PFSK-1 (cell line): ENCODE data around the gene PCNT.

Experiments
- FOXP2 ChIP-seq: optimal IDR thresholded peaks from 2 replicates; pipeline ENCODE3; 2011; ENCODE audit warnings: borderline replicate concordance, control low read depth, inconsistent platforms; ENCODE audit not compliant: insufficient read depth; ENCODE audit errors: extremely low read length, extremely low read depth
- POLR2AphosphoS5 ChIP-seq: IDR thresholded peaks from 2 replicates; pipeline ENCODE4 v1.6.1; 2012; ENCODE audit warnings: low read depth, mild to moderate bottlenecking, control low read depth, low read length, moderate library complexity
- SIN3A ChIP-seq: IDR thresholded peaks from 2 replicates; pipeline ENCODE4 v1.6.1; 2012; ENCODE audit warnings: mild to moderate bottlenecking, low read length, moderate library complexity, borderline replicate concordance; ENCODE audit not compliant: insufficient read depth
- TAF1 ChIP-seq: IDR thresholded peaks from 2 replicates; pipeline ENCODE4 v1.6.1; 2012; ENCODE audit warnings: low read length, control low read depth, borderline replicate concordance; ENCODE audit not compliant: insufficient read depth
- TF ChIP-seq, protein P1 (sequence below), 2 experiments: IDR thresholded peaks; 2 replicates each; pipeline versions ENCODE4 v1.6.1 to v1.8.0; 2011 to 2012; ENCODE audit warnings: low read depth in 2 of 2, low read length in 2 of 2, control low read depth in 1 of 2, inconsistent platforms in 1 of 2, mild to moderate bottlenecking in 1 of 2, moderate library complexity in 1 of 2; ENCODE audit not compliant: insufficient read depth in 1 of 2

The PCNT gene

DNA sequence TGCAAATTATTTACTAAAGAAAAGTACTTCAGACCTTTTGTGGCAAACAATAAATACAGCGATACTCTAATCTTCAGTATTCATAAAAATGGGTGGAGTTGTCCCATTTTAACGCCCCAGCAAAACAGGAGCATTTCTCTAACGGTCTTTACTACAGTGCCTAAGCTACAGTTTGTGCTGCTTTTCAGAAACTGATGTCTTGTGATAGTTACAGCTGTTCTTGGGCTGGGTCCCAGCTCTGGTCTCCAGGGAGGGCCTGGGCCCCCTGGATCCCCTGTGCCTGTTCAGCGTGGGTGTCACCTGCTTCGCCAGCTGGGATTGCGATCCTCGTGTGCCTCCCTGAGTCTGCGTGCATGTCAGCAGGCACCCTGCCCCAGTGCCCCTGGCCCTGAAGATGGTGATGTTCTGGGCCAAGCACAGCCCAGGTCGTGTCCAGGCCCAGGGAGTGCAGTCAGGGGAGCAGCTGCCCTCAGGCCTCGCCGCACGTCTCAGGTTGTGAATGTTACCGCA, 70.7 kb downstream of the PCNT start:
- no peak for TF ChIP-seq TAF1
- TF ChIP-seq, protein P1, sequence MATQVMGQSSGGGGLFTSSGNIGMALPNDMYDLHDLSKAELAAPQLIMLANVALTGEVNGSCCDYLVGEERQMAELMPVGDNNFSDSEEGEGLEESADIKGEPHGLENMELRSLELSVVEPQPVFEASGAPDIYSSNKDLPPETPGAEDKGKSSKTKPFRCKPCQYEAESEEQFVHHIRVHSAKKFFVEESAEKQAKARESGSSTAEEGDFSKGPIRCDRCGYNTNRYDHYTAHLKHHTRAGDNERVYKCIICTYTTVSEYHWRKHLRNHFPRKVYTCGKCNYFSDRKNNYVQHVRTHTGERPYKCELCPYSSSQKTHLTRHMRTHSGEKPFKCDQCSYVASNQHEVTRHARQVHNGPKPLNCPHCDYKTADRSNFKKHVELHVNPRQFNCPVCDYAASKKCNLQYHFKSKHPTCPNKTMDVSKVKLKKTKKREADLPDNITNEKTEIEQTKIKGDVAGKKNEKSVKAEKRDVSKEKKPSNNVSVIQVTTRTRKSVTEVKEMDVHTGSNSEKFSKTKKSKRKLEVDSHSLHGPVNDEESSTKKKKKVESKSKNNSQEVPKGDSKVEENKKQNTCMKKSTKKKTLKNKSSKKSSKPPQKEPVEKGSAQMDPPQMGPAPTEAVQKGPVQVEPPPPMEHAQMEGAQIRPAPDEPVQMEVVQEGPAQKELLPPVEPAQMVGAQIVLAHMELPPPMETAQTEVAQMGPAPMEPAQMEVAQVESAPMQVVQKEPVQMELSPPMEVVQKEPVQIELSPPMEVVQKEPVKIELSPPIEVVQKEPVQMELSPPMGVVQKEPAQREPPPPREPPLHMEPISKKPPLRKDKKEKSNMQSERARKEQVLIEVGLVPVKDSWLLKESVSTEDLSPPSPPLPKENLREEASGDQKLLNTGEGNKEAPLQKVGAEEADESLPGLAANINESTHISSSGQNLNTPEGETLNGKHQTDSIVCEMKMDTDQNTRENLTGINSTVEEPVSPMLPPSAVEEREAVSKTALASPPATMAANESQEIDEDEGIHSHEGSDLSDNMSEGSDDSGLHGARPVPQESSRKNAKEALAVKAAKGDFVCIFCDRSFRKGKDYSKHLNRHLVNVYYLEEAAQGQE (IDR thresholded peaks at IDR 0.05; ENCODE audit: insufficient read depth in 1 of 2, low read depth in 2 of 2, low read length in 2 of 2), result no peak
- no peak for TF ChIP-seq SIN3A
- TF ChIP-seq FOXP2, result no peak

DNA sequence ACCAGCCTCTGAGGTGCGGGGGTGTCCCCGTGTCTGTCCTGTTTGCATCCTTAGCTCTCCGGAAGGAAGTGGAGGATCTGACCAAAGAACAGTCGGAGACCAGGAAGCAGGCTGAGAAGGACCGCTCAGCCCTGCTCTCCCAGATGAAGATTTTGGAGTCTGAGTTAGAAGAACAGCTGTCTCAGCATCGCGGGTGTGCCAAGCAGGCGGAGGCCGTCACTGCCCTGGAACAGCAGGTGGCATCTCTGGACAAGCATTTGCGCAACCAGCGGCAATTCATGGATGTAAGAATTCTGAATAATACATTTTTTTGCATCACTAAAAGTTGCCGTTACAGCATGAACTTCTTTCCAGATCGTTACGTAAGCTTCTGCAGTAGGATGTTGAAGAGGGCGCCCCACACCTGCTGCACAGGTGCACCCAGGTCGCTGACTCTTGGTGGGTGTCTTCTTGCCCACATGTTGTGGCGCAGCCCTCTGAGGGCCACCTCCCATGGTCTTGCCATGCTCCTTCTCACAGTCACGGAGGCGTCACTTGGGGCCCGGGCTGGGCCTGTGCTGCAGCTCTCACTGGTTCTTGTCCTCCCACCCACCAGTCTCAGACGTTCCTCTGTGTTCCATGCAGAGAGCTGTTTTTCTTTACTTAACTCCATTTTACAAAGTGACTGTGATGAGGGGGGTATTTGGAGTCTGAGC, 73.4 kb downstream of the PCNT start:
- no peak for TF ChIP-seq FOXP2

DNA sequence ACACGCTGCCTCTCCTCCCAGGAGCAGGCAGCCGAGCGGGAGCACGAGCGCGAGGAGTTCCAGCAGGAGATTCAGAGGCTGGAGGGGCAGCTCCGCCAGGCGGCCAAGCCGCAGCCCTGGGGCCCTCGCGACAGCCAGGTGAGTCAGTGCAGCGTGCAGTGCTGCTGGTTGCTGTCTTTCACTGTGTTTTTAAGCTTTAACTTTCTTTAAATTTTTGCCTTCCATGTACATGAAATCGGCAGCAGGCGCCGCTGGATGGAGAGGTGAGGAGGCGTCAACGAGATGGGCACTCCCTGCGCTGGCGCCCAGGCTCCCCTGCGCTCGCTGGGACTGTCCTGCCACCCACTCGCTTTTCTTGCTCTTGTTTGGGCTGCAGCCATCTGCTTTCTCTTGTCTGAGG, 74.0 kb downstream of the PCNT start:
- TF ChIP-seq TAF1 (no peak), SIN3A (no peak), POLR2AphosphoS5 (no peak), FOXP2 (no peak)
- TF ChIP-seq, protein P1 (IDR thresholded peaks at IDR 0.05; ENCODE audit: insufficient read depth in 1 of 2, low read depth in 2 of 2, low read length in 2 of 2), result no peak

DNA sequence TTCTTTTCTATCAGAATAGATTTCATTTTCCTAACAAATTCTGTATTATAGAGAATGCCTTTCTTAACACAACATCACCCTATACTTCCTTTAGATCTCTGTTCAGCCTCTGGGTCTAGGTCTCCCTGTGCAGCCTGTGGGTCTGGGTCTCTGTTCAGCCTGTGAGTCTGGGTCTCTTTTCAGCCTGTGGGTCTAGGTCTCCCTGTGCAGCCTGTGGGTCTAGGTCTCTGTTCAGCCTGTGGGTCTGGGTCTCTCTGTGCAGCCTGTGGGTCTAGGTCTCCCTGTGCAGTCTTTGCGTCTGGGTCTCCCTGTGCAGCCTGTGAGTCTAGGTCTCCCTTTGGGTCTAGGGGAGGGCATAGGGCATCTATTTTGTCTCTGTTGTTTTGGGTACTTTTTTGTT, 75.2 kb downstream of the PCNT start:
- TF ChIP-seq, protein P1 (IDR thresholded peaks at IDR 0.05; ENCODE audit: insufficient read depth in 1 of 2, low read depth in 2 of 2, low read length in 2 of 2), result no peak
- no peak for TF ChIP-seq POLR2AphosphoS5
- TF ChIP-seq FOXP2, result no peak
- TF ChIP-seq TAF1, result no peak
- no peak for TF ChIP-seq SIN3A

DNA sequence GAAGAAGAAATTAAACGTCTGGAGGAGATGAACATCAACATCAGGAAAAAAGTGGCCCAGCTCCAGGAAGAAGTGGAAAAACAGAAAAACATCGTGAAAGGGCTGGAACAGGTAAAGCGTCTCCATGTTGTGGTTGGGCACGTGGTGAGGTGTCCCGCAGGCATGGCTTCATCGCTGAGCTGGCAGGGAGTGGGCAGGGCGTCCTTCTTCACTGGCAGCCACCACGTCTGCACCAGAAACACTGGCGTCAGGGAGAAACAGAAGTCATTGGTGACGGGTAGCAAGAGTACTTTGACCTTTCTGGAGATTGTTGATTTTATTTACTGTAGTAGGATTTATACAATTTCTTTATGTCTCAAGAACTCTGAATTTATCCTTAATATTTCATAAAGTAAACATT, 75.7 kb downstream of the PCNT start:
- TF ChIP-seq POLR2AphosphoS5, result no peak
- TF ChIP-seq, protein P1 (IDR thresholded peaks at IDR 0.05; ENCODE audit: insufficient read depth in 1 of 2, low read depth in 2 of 2, low read length in 2 of 2), result no peak
- TF ChIP-seq SIN3A, result no peak
- no peak for TF ChIP-seq FOXP2
- no peak for TF ChIP-seq TAF1
